Measurements from ENCODE around the gene GRWD1.

GRWD1 gene

GRCh38 chr19:48498595-48499311, 53.0 kb downstream of the GRWD1 start:
- DNase-seq, result no peak

GRCh38 chr19:48499316-48500090, 53.7 kb downstream of the GRWD1 start:
- DNase-seq, result no peak

- DNase-seq, result no peak
These were observed 55.2 kb downstream of the GRWD1 start for GRCh38 chr19:48500830-48501493.

- DNase-seq, result peak; percentile 81
These were observed 55.9 kb downstream of the GRWD1 start for GRCh38 chr19:48501494-48502349.

GRCh38 chr19:48502350-48503018, 56.7 kb downstream of the GRWD1 start:
- no peak for DNase-seq

GRCh38 chr19:48506138-48506733, 60.5 kb downstream of the GRWD1 start:
- peak; percentile 72 for DNase-seq
